ENCODE data around the gene PHYHD1.

- TF ChIP-seq, protein P1, sequence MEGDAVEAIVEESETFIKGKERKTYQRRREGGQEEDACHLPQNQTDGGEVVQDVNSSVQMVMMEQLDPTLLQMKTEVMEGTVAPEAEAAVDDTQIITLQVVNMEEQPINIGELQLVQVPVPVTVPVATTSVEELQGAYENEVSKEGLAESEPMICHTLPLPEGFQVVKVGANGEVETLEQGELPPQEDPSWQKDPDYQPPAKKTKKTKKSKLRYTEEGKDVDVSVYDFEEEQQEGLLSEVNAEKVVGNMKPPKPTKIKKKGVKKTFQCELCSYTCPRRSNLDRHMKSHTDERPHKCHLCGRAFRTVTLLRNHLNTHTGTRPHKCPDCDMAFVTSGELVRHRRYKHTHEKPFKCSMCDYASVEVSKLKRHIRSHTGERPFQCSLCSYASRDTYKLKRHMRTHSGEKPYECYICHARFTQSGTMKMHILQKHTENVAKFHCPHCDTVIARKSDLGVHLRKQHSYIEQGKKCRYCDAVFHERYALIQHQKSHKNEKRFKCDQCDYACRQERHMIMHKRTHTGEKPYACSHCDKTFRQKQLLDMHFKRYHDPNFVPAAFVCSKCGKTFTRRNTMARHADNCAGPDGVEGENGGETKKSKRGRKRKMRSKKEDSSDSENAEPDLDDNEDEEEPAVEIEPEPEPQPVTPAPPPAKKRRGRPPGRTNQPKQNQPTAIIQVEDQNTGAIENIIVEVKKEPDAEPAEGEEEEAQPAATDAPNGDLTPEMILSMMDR (optimal IDR thresholded peaks at IDR 0.05 in 1 of 3, IDR thresholded peaks at IDR 0.05 in 1 of 3, conservative IDR thresholded peaks at IDR 0.05 in 1 of 3; ENCODE audit: extremely low read depth in 1 of 3, insufficient read depth in 2 of 3, low read length in 3 of 3): no peak
- no peak for TF ChIP-seq EZH2 (IDR thresholded peaks at IDR 0.05; ENCODE audit: low read length)
Measured at GRCh38 chr9:128928624-128929023, 7.8 kb downstream of the PHYHD1 start.

Data from keratinocyte (primary cell).